Stimulated activated naive CD8-positive, alpha-beta T cell treated with anti-CD3 and anti-CD28 coated beads, Interleukin-15, amount 100 ng/mL, for 72 hours (primary cell): ENCODE measurements around the gene PHYHIPL.

Experiments
- ATAC-seq: fragments of 150-1000 bp; cut with Tn5 transposase; 2 replicates; pipeline ENCODE4 v1.10.0; 2021; ENCODE audit warnings: mild to moderate bottlenecking, moderate library complexity
- DNase-seq, 2 donors: peaks; one replicate each; pipeline ENCODE4 v3.0.0; 2021 to 2022
- H3K27ac Mint-ChIP-seq, 2 donors: one replicate each; pipeline ENCODE4 v1.8.0; 2022; ENCODE audit warnings: mild to moderate bottlenecking in 2 of 2, mixed read lengths in 2 of 2, moderate library complexity in 2 of 2
- H3K27me3 Mint-ChIP-seq: one replicate; pipeline ENCODE4 v1.8.0; 2022; ENCODE audit warnings: mixed read lengths
- H3K4me1 Mint-ChIP-seq: one replicate; pipeline ENCODE4 v1.8.0; 2022; ENCODE audit warnings: mild to moderate bottlenecking, mixed read lengths
- H3K4me3 Mint-ChIP-seq, 2 donors: one replicate each; pipeline ENCODE4 v1.8.0; 2022; ENCODE audit warnings: mild to moderate bottlenecking in 2 of 2, mixed read lengths in 2 of 2, moderate library complexity in 1 of 2
- H3K9me3 Mint-ChIP-seq, 2 donors: one replicate each; pipeline ENCODE4 v1.8.0; 2022; ENCODE audit warnings: mixed read lengths in 2 of 2

Gene PHYHIPL

GRCh38 chr10:59287587-59288255 lies 111.3 kb downstream of the PHYHIPL start:
- no peak for DNase-seq
- Mint-ChIP-seq H3K9me3 (peaks cover 0 to 8% of the 10 kb centered on the region in 2 donors), H3K27ac (no peak overlapping the region), H3K4me1 (no peaks in the 10 kb centered on the region), H3K4me3 (no peak overlapping the region), H3K27me3 (peaks cover 11% of the 10 kb centered on the region)
- no peak for ATAC-seq

GRCh38 chr10:59289853-59290252 lies 113.4 kb downstream of the PHYHIPL start:
- no peak overlapping the region for H3K27ac Mint-ChIP-seq
- H3K9me3 Mint-ChIP-seq: peaks cover 0 to 3% of the 10 kb centered on the region in 2 donors
- no peak for DNase-seq
- ATAC-seq: no peak
- no peaks in the 10 kb centered on the region for H3K4me1 Mint-ChIP-seq
- peaks cover 3% of the 10 kb centered on the region for H3K27me3 Mint-ChIP-seq
- no peak overlapping the region for H3K4me3 Mint-ChIP-seq

GRCh38 chr10:59290448-59290847 lies 114.0 kb downstream of the PHYHIPL start:
- Mint-ChIP-seq H3K27ac (no peak overlapping the region), H3K4me3 (no peak overlapping the region), H3K27me3 (no peaks in the 10 kb centered on the region), H3K4me1 (no peaks in the 10 kb centered on the region), H3K9me3 (no peaks in the 10 kb centered on the region)
- ATAC-seq (no peak), DNase-seq (no peak)
